B cell (primary cell): Measurements from ENCODE around the gene PSME3IP1.

Experiments used
- CTCF ChIP-seq: fragments of 200-600 bp; IDR thresholded peaks from one replicate; pipeline ENCODE4 v1.8.0; 2022; ENCODE audit warnings: antibody characterized with exemption, mild to moderate bottlenecking
- EZH2 ChIP-seq: IDR thresholded peaks from 2 replicates; pipeline ENCODE4 v1.6.1; 2012; ENCODE audit warnings: borderline replicate concordance, low read depth, mild to moderate bottlenecking, moderate library complexity, low read length; ENCODE audit not compliant: insufficient read depth, poor library complexity, severe bottlenecking

DNA sequence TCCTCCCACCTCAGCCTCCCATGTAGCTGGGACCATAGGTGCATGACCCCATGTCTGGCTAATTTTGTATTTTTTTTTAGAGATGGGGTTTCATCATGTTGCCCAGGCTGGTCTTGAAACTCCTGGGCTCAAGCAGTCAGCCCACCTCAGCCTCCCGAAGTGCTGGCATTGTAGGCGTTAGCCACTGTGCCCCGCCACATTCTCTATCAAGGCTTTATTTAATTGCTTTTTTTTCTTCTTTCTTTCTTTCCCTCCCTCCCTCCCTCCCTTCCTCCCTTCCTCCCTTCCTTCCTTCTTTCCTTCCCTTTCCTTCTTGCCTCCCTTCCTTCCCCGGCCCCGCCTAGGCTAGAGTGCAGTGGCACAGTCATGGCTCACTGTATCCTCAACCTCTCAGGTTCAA is 23.9 kb upstream of the PSME3IP1 start:
- TF ChIP-seq CTCF (no peak), EZH2 (no peak)
